GM19463 (cell line): Measurements from ENCODE around the gene EREG.
"Not testable (repeated sequence)": the region's sequence is repeated elsewhere in the genome, so short reads cannot be mapped to it uniquely, and the experiment has no call there.

Experiments used
- ATAC-seq: cut with Tn5 transposase; IDR thresholded peaks from one replicate; pipeline ENCODE4 v1.9.1; 2021; ENCODE audit warnings: mild to moderate bottlenecking, moderate library complexity; ENCODE audit not compliant: unreplicated experiment

The EREG gene

GRCh38 chr4:74340421-74340820, 24.5 kb upstream of the EREG start:
- ATAC-seq: not testable (repeated sequence)

- no peak for ATAC-seq
These were observed 20.9 kb upstream of the EREG start for GRCh38 chr4:74344031-74344430.

GRCh38 chr4:74353858-74354257, 11.1 kb upstream of the EREG start:
- ATAC-seq: no peak

GRCh38 chr4:74357965-74358364, 7.0 kb upstream of the EREG start:
- ATAC-seq: no peak

- no peak for ATAC-seq
These were observed 3.3 kb upstream of the EREG start for GRCh38 chr4:74361671-74362070.

- ATAC-seq: no peak
These were observed 2.6 kb upstream of the EREG start for GRCh38 chr4:74362347-74362746.

GRCh38 chr4:74364256-74364651, 691 bp upstream of the EREG start:
- ATAC-seq: no peak

- ATAC-seq: no peak
These were observed 816 bp downstream of the EREG start for GRCh38 chr4:74365761-74366160.

GRCh38 chr4:74366367-74366911, 1.5 kb downstream of the EREG start:
- ATAC-seq: peak; percentile 48

GRCh38 chr4:74367656-74368290, 2.8 kb downstream of the EREG start:
- ATAC-seq: no peak

- no peak for ATAC-seq
These were observed 3.7 kb downstream of the EREG start for GRCh38 chr4:74368596-74368995.

GRCh38 chr4:74369855-74370254, 4.9 kb downstream of the EREG start:
- ATAC-seq: no peak

GRCh38 chr4:74370912-74371311, 6.0 kb downstream of the EREG start:
- ATAC-seq: peak; percentile 62

- no peak for ATAC-seq
These were observed 9.2 kb downstream of the EREG start for GRCh38 chr4:74374128-74374527.

- no peak for ATAC-seq
These were observed 9.8 kb downstream of the EREG start for GRCh38 chr4:74374561-74375327.

GRCh38 chr4:74375824-74376426, 11.0 kb downstream of the EREG start:
- ATAC-seq: no peak

- ATAC-seq: peak; percentile 74
These were observed 12.0 kb downstream of the EREG start for GRCh38 chr4:74376888-74377483.

- no peak for ATAC-seq
These were observed 12.8 kb downstream of the EREG start for GRCh38 chr4:74377714-74378113.

GRCh38 chr4:74378573-74378972, 13.6 kb downstream of the EREG start:
- ATAC-seq: no peak

- no peak for ATAC-seq
These were observed 15.0 kb downstream of the EREG start for GRCh38 chr4:74379912-74380311.

- ATAC-seq: no peak
These were observed 20.4 kb downstream of the EREG start for GRCh38 chr4:74385386-74385785.
